Measurements from ENCODE around the gene CIDEB.
A peak's percentile ranks its signal among the peaks of the same experiment; 100 is the strongest.

CIDEB gene

GRCh38 chr14:24312736-24313507 is 5.1 kb upstream of the CIDEB start:
- H3K9me3 ChIP-seq (ENCODE audit: insufficient read depth, low read length): no peaks in the 10 kb centered on the region
- H3K9me2 ChIP-seq (replicated peaks; ENCODE audit: insufficient read depth, low read length): no peaks in the 10 kb centered on the region
- no peaks in the 10 kb centered on the region for H3K36me3 ChIP-seq (ENCODE audit: low read length)
- no peak overlapping the region for H3K9ac ChIP-seq (ENCODE audit: low read length)
- no peaks in the 10 kb centered on the region for H3K79me2 ChIP-seq (ENCODE audit: insufficient read depth, low read length)
- H2AFZ ChIP-seq (ENCODE audit: low read depth, low read length, severe bottlenecking): no peak overlapping the region
- H3K27me3 ChIP-seq (ENCODE audit: low read length): no peaks in the 10 kb centered on the region
- no peaks in the 10 kb centered on the region for H4K20me1 ChIP-seq (ENCODE audit: low read depth, low read length)
- no peak overlapping the region for H3K27ac ChIP-seq (ENCODE audit: low read depth, low read length)
- no peak overlapping the region for H3K4me2 ChIP-seq (ENCODE audit: low read depth, low read length, poor library complexity, severe bottlenecking)
- no peak overlapping the region for H3K4me3 ChIP-seq (ENCODE audit: insufficient read depth, low read length, poor library complexity, severe bottlenecking)
- H3F3A ChIP-seq (ENCODE audit: insufficient read depth): no peaks in the 10 kb centered on the region
- TF ChIP-seq EZH2phosphoT487 (conservative IDR thresholded peaks at IDR 0.05; ENCODE audit: low read length) (no peak), CTCF (IDR thresholded peaks at IDR 0.05; ENCODE audit: insufficient read depth, low read length, poor library complexity, severe bottlenecking) (no peak)

- no peak overlapping the region for H3K4me3 ChIP-seq (ENCODE audit: insufficient read depth, low read length, poor library complexity, severe bottlenecking)
- H3K36me3 ChIP-seq (ENCODE audit: low read length): no peaks in the 10 kb centered on the region
- peak overlapping the region; percentile 44; the same call in 1 of the 2 replicates for H3K9ac ChIP-seq (ENCODE audit: low read length)
Observed at GRCh38 chr14:24311837-24312615, 4.2 kb upstream of the CIDEB start.

More at GRCh38 chr14:24311837-24312615, 4.2 kb upstream of the CIDEB start:
- Histone ChIP-seq H3K4me2 (ENCODE audit: low read depth, low read length, poor library complexity, severe bottlenecking) (peak overlapping the region; percentile 44), H2AFZ (ENCODE audit: low read depth, low read length, severe bottlenecking) (no peak overlapping the region), H3K9me3 (ENCODE audit: insufficient read depth, low read length) (no peaks in the 10 kb centered on the region), H4K20me1 (ENCODE audit: low read depth, low read length) (no peaks in the 10 kb centered on the region), H3F3A (ENCODE audit: insufficient read depth) (no peaks in the 10 kb centered on the region), H3K27me3 (ENCODE audit: low read length) (no peaks in the 10 kb centered on the region), H3K79me2 (ENCODE audit: insufficient read depth, low read length) (no peaks in the 10 kb centered on the region), H3K9me2 (replicated peaks; ENCODE audit: insufficient read depth, low read length) (no peaks in the 10 kb centered on the region), H3K27ac (ENCODE audit: low read depth, low read length) (no peak overlapping the region)
- TF ChIP-seq EZH2phosphoT487 (conservative IDR thresholded peaks at IDR 0.05; ENCODE audit: low read length) (no peak), CTCF (IDR thresholded peaks at IDR 0.05; ENCODE audit: insufficient read depth, low read length, poor library complexity, severe bottlenecking) (no peak)
